ENCODE measurements around the gene MSH3.

- TF ChIP-seq CTCF (IDR thresholded peaks at IDR 0.05; ENCODE audit: insufficient read depth, low read depth, low read length) (no peak), EZH2 (IDR thresholded peaks at IDR 0.05; ENCODE audit: insufficient read depth, low read length) (no peak)
These were observed 85.0 kb downstream of the MSH3 start for GRCh38 chr5:80739496-80739895.
